Ovary (tissue), 3 donors: ENCODE results near the gene ECE2.

Experiments used
- CTCF ChIP-seq, 3 donors: fragments of 450-650 bp in 2 of 3; fragments of 200-600 bp in 1 of 3; IDR thresholded peaks; one replicate each; pipeline versions ENCODE4 v1.5.1 to v1.8.0; 2016 to 2022; ENCODE audit warnings: antibody characterized with exemption in 3 of 3, mild to moderate bottlenecking in 1 of 3
- EP300 ChIP-seq: sonication (generic); formaldehyde crosslinking; IDR thresholded peaks from one replicate; pipeline ENCODE4 v1.6.1; 2017; ENCODE audit warnings: antibody characterized with exemption
- POLR2A ChIP-seq: fragments of 450-650 bp; IDR thresholded peaks from one replicate; pipeline ENCODE4 v1.6.1; 2017; ENCODE audit warnings: antibody characterized with exemption, mild to moderate bottlenecking, moderate library complexity
- donor health status: DM: no; HTN: no; CAD: no.

GRCh38 chr3:184337399-184337714 lies 61.5 kb downstream of the ECE2 start, which contains the start of gene FAM131A:
- TF ChIP-seq CTCF (IDR thresholded peaks at IDR 0.05) (no peak), POLR2A (no peak), EP300 (no peak)
